Activated B cell treated with CpG ODN at 0.5 μM for 24 hours (primary cell): Measurements from ENCODE around the gene TRMT13. TPM values are rescaled to one million over a fixed set of nuclear protein-coding genes. Genes with fewer than 3 reads are reported as not detected.

Experiments used
- ATAC-seq: fragments of 200-7000 bp; cut with Tn5 transposase; one replicate; pipeline ENCODE4 v1.10.0; 2021; ENCODE audit warnings: low read depth, mild to moderate bottlenecking, moderate library complexity
- CTCF ChIA-PET: fragments of 350-600 bp; sonication (Branson Sonifier 250); formaldehyde crosslinking; loops from one replicate; lab custom pipeline; 2021; ENCODE audit warnings: antibody characterized with exemption; lab: Charles Lee
- POLR2A ChIA-PET: fragments of 350-600 bp; sonication (Branson Sonifier 250); formaldehyde crosslinking; loops from one replicate; lab custom pipeline; 2021; ENCODE audit warnings: antibody characterized with exemption; lab: Charles Lee
- DNase-seq: peaks from one replicate; pipeline ENCODE4 v3.0.0; 2022
- H3K27ac Mint-ChIP-seq: one replicate; pipeline ENCODE4 v1.8.0; 2020; ENCODE audit warnings: mixed read lengths
- H3K27me3 Mint-ChIP-seq: one replicate; pipeline ENCODE4 v1.8.0; 2021; ENCODE audit warnings: mixed read lengths
- H3K36me3 Mint-ChIP-seq: one replicate; pipeline ENCODE4 v1.8.0; 2021; ENCODE audit warnings: low read depth, mixed read lengths
- H3K4me1 Mint-ChIP-seq: one replicate; pipeline ENCODE4 v1.8.0; 2021; ENCODE audit warnings: mixed read lengths
- H3K4me3 Mint-ChIP-seq: one replicate; pipeline ENCODE4 v1.8.0; 2020; ENCODE audit warnings: mild to moderate bottlenecking, mixed read lengths
- H3K9me3 Mint-ChIP-seq: one replicate; pipeline ENCODE4 v1.8.0; 2020; ENCODE audit warnings: mixed read lengths
- CTCF ChIP-seq: fragments of 200-600 bp; IDR thresholded peaks from one replicate; pipeline ENCODE4 v1.8.0; 2022; ENCODE audit warnings: antibody characterized with exemption, mild to moderate bottlenecking
- intact Hi-C: fragments of 100-400 bp; cut with micrococcal nuclease; formaldehyde crosslinking; loops from one replicate; pipeline ENCODE4 v1.15.1; 2024
- total RNA-seq: library from RNA; stranded (reverse); gene quantifications from 2 replicates; pipeline ENCODE4 v1.2.3, GENCODE V29; 2022

TRMT13 gene
- total RNA-seq, 1 donor from 2014 or later: 31.4 TPM

- no peak for TF ChIP-seq CTCF
- no peaks in the 10 kb centered on the region for H3K36me3 Mint-ChIP-seq
- ChIA-PET CTCF (no interaction called here), POLR2A (no interaction called here)
- H3K4me1 Mint-ChIP-seq: no peaks in the 10 kb centered on the region
- no peak for ATAC-seq
- H3K9me3 Mint-ChIP-seq: no peaks in the 10 kb centered on the region
- no peak for DNase-seq
- intact Hi-C loops: no loop called here
- no peak overlapping the region for H3K4me3 Mint-ChIP-seq
- no peak overlapping the region for H3K27ac Mint-ChIP-seq
- H3K27me3 Mint-ChIP-seq: no peaks in the 10 kb centered on the region
Measured at GRCh38 chr1:100164702-100165101, 31.7 kb downstream of the TRMT13 start.

GRCh38 chr1:100168051-100168450 lies 35.1 kb downstream of the TRMT13 start:
- Mint-ChIP-seq H3K4me1 (no peaks in the 10 kb centered on the region), H3K4me3 (no peak overlapping the region), H3K9me3 (no peaks in the 10 kb centered on the region), H3K36me3 (no peaks in the 10 kb centered on the region), H3K27ac (no peak overlapping the region), H3K27me3 (no peaks in the 10 kb centered on the region)
- intact Hi-C loops: no loop called here
- ChIA-PET POLR2A (no interaction called here), CTCF (no interaction called here)
- ATAC-seq (no peak), DNase-seq (no peak)
- TF ChIP-seq CTCF: no peak

GRCh38 chr1:100177295-100178041 lies 44.5 kb downstream of the TRMT13 start:
- CTCF ChIA-PET: no interaction called here
- DNase-seq (no peak), ATAC-seq (no peak)
- Mint-ChIP-seq H3K27ac (no peak overlapping the region), H3K4me3 (no peak overlapping the region), H3K27me3 (no peaks in the 10 kb centered on the region), H3K4me1 (no peaks in the 10 kb centered on the region), H3K9me3 (no peaks in the 10 kb centered on the region), H3K36me3 (no peaks in the 10 kb centered on the region)
- POLR2A ChIA-PET: no interaction called here
- intact Hi-C loops: no loop called here
- TF ChIP-seq CTCF: no peak

GRCh38 chr1:100178091-100178490 lies 45.1 kb downstream of the TRMT13 start, which contains the start of gene LRRC39:
Gene LRRC39, minus strand, starts transcription at chr1:100178256. Its CDS starts 9,740 bp downstream, at chr1:100168516.
- no peak for TF ChIP-seq CTCF
- ATAC-seq: no peak
- Mint-ChIP-seq H3K4me1 (no peaks in the 10 kb centered on the region), H3K4me3 (no peak within 1 kb of the TSS), H3K27me3 (no peaks in the 10 kb centered on the region), H3K9me3 (no peaks in the 10 kb centered on the region), H3K27ac (no peak within 1 kb of the TSS), H3K36me3 (no peaks in the 10 kb centered on the region)
- POLR2A ChIA-PET: no interaction called here
- DNase-seq: no peak
- intact Hi-C loops: no loop called here
- CTCF ChIA-PET: no interaction called here

- no peaks in the 10 kb centered on the region for H3K9me3 Mint-ChIP-seq
- no peak overlapping the region for H3K27ac Mint-ChIP-seq
- CTCF ChIA-PET: no interaction called here
- H3K4me1 Mint-ChIP-seq: peaks cover 15% of the 10 kb centered on the region
- H3K4me3 Mint-ChIP-seq: no peak overlapping the region
- DNase-seq (no peak), ATAC-seq (no peak)
- POLR2A ChIA-PET: no interaction called here
- intact Hi-C loops: no loop called here
- TF ChIP-seq CTCF: no peak
- no peaks in the 10 kb centered on the region for H3K27me3 Mint-ChIP-seq
- no peaks in the 10 kb centered on the region for H3K36me3 Mint-ChIP-seq
Measured at GRCh38 chr1:100183370-100183769, 50.4 kb downstream of the TRMT13 start.
